Fibroblast of lung (primary cell): ENCODE results near the gene RALGDS. TPM values are rescaled to one million over a fixed set of nuclear protein-coding genes. Genes with fewer than 3 reads are reported as not detected.

Experiments
- DNase-seq, 2 donors: peaks; one replicate each; pipeline versions ENCODE4 v3.0.0 to v3.0.0-alpha.2; 2010; ENCODE audit warnings: low read depth in 2 of 2
- H2AFZ ChIP-seq: 2 replicates; pipeline ENCODE4 v1.5.1; 2012; ENCODE audit warnings: low read length, control low read depth, inconsistent platforms
- H3K27ac ChIP-seq: 2 replicates; pipeline ENCODE4 v1.5.1; 2011; ENCODE audit warnings: low read length, control low read depth; ENCODE audit not compliant: insufficient read depth
- H3K27me3 ChIP-seq: 2 replicates; pipeline ENCODE4 v1.5.1; 2011; ENCODE audit warnings: mild to moderate bottlenecking, low read length; ENCODE audit not compliant: control insufficient read depth, insufficient read depth
- H3K36me3 ChIP-seq: 2 replicates; pipeline ENCODE4 v1.5.1; 2011; ENCODE audit warnings: low read length; ENCODE audit not compliant: control insufficient read depth, insufficient read depth
- H3K4me1 ChIP-seq: 2 replicates; pipeline ENCODE4 v1.5.1; 2011; ENCODE audit warnings: low read length; ENCODE audit not compliant: control insufficient read depth, insufficient read depth; ENCODE audit errors: extremely low read depth
- H3K4me2 ChIP-seq: 2 replicates; pipeline ENCODE4 v1.5.1; 2011; ENCODE audit warnings: low read length, control low read depth; ENCODE audit not compliant: insufficient read depth; ENCODE audit errors: extremely low read depth
- H3K4me3 ChIP-seq, 4 experiments: fragments of 200-600 bp in 1 of 4; sonication (generic) in 1 of 4; replicated peaks in 1 of 4; 2 replicates each; pipeline ENCODE4 v1.5.1; 2011 to 2016; ENCODE audit warnings: low read length in 4 of 4, low read depth in 3 of 4, mild to moderate bottlenecking in 3 of 4, control low read depth in 2 of 4, inconsistent platforms in 1 of 4, mixed read lengths in 1 of 4; ENCODE audit not compliant: insufficient read depth in 1 of 4; ENCODE audit errors: control extremely low read depth in 1 of 4
- H3K79me2 ChIP-seq: 2 replicates; pipeline ENCODE4 v1.5.1; 2012; ENCODE audit warnings: mild to moderate bottlenecking, low read length, inconsistent platforms; ENCODE audit not compliant: control insufficient read depth, insufficient read depth
- H3K9ac ChIP-seq: 2 replicates; pipeline ENCODE4 v1.5.1; 2011; ENCODE audit warnings: mild to moderate bottlenecking, low read length, control low read depth; ENCODE audit not compliant: insufficient read depth
- H3K9me3 ChIP-seq: 2 replicates; pipeline ENCODE4 v1.5.1; 2012; ENCODE audit warnings: low read depth, low read length; ENCODE audit not compliant: control insufficient read depth, insufficient read depth
- H4K20me1 ChIP-seq: 2 replicates; pipeline ENCODE4 v1.5.1; 2011; ENCODE audit warnings: low read length; ENCODE audit not compliant: control insufficient read depth, insufficient read depth; ENCODE audit errors: extremely low read depth
- EZH2 ChIP-seq: IDR thresholded peaks from 2 replicates; pipeline ENCODE4 v1.5.1; 2012; ENCODE audit warnings: low read length, control low read depth, mild to moderate bottlenecking; ENCODE audit errors: missing control alignments
- polyA plus RNA-seq, 2 donors: library from polyadenylated mRNA; depleted of rRNA in 1 of 2; stranded (reverse) in 1 of 2; unstranded in 1 of 2; fragments of >200 nt; gene quantifications; 2 replicates each; pipeline ENCODE4 v1.2.1, GENCODE V29; 2011 to 2012; ENCODE audit warnings: missing spikeins in 1 of 2
- total RNA-seq: library from RNA; depleted of rRNA; stranded (reverse); fragments of >200 nt; gene quantifications from 2 replicates; pipeline ENCODE4 v1.2.1, GENCODE V29; 2014
- TF ChIP-seq, protein P1 (sequence below), 2 donors: IDR thresholded peaks in 1 of 2; conservative IDR thresholded peaks in 1 of 2; 1 replicate in 1 of 2; 2 replicates in 1 of 2; pipeline ENCODE4 v1.5.1; 2011 to 2012; ENCODE audit warnings: low read length in 2 of 2, control low read depth in 1 of 2, inconsistent platforms in 1 of 2, low read depth in 1 of 2, mild to moderate bottlenecking in 1 of 2

RALGDS gene
- total and polyA plus RNA-seq, 2 donors (not counting 1 experiment from before 2014, with no cell fraction given) = 16.6 to 23.6 TPM

GRCh38 chr9:133111808-133112662 lies 9.0 kb downstream of the RALGDS start:
- Histone ChIP-seq H3K4me2 (no peak overlapping the region), H3K27ac (no peak overlapping the region), H3K36me3 (peaks cover 8% of the 10 kb centered on the region), H4K20me1 (no peaks in the 10 kb centered on the region), H2AFZ (no peak overlapping the region), H3K27me3 (no peaks in the 10 kb centered on the region), H3K4me3 (no peak overlapping the region), H3K4me1 (peaks cover 9% of the 10 kb centered on the region), H3K9ac (no peak overlapping the region), H3K9me3 (no peaks in the 10 kb centered on the region), H3K79me2 (no peaks in the 10 kb centered on the region)
- TF ChIP-seq, protein P1, sequence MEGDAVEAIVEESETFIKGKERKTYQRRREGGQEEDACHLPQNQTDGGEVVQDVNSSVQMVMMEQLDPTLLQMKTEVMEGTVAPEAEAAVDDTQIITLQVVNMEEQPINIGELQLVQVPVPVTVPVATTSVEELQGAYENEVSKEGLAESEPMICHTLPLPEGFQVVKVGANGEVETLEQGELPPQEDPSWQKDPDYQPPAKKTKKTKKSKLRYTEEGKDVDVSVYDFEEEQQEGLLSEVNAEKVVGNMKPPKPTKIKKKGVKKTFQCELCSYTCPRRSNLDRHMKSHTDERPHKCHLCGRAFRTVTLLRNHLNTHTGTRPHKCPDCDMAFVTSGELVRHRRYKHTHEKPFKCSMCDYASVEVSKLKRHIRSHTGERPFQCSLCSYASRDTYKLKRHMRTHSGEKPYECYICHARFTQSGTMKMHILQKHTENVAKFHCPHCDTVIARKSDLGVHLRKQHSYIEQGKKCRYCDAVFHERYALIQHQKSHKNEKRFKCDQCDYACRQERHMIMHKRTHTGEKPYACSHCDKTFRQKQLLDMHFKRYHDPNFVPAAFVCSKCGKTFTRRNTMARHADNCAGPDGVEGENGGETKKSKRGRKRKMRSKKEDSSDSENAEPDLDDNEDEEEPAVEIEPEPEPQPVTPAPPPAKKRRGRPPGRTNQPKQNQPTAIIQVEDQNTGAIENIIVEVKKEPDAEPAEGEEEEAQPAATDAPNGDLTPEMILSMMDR (conservative IDR thresholded peaks at IDR 0.05 in 1 of 2, IDR thresholded peaks at IDR 0.05 in 1 of 2; ENCODE audit: low read depth in 1 of 2, low read length in 2 of 2) = no peak
- no peak for TF ChIP-seq EZH2
- no peak for DNase-seq

GRCh38 chr9:133109931-133110650 lies 10.9 kb downstream of the RALGDS start:
- no peak overlapping the region for H3K27ac ChIP-seq
- peaks cover 10% of the 10 kb centered on the region for H3K36me3 ChIP-seq
- no peaks in the 10 kb centered on the region for H3K79me2 ChIP-seq
- no peak for DNase-seq
- no peak overlapping the region for H2AFZ ChIP-seq
- H3K27me3 ChIP-seq = no peaks in the 10 kb centered on the region
- TF ChIP-seq EZH2 = no peak
- TF ChIP-seq, protein P1 (conservative IDR thresholded peaks at IDR 0.05 in 1 of 2, IDR thresholded peaks at IDR 0.05 in 1 of 2; ENCODE audit: low read depth in 1 of 2, low read length in 2 of 2) = no peak
- H3K4me1 ChIP-seq = peaks cover 9% of the 10 kb centered on the region
- no peak overlapping the region for H3K4me3 ChIP-seq
- no peaks in the 10 kb centered on the region for H4K20me1 ChIP-seq
- no peaks in the 10 kb centered on the region for H3K9me3 ChIP-seq
- no peak overlapping the region for H3K4me2 ChIP-seq
- H3K9ac ChIP-seq = no peak overlapping the region
